Measurements from ENCODE around the gene PTPRN2. TPM values are rescaled to one million over a fixed set of nuclear protein-coding genes. Genes with fewer than 3 reads are reported as not detected.
"Not testable (repeated sequence)": the region's sequence is repeated elsewhere in the genome, so short reads cannot be mapped to it uniquely, and the experiment has no call there.

Gene PTPRN2
- total RNA-seq, 2 experiments from 2014 or later = 7.0 to 7.2 TPM

GRCh38 chr7:158047391-158048059 lies 540.1 kb downstream of the PTPRN2 start:
- Mint-ChIP-seq H3K27ac (no peak overlapping the region), H3K4me3 (no peak overlapping the region), H3K36me3 (ENCODE audit: low read depth) (no peaks in the 10 kb centered on the region), H3K27me3 (ENCODE audit: low read depth) (no peaks in the 10 kb centered on the region), H3K9me3 (ENCODE audit: insufficient read depth) (no peaks in the 10 kb centered on the region), H3K4me1 (ENCODE audit: low read depth) (no peaks in the 10 kb centered on the region)
- no peak for DNase-seq
- POLR2A ChIA-PET = no interaction called here
- CTCF ChIA-PET = no interaction called here
- ATAC-seq = no peak

- H3K4me1 Mint-ChIP-seq (ENCODE audit: low read depth); H3K36me3 Mint-ChIP-seq (ENCODE audit: low read depth); POLR2A ChIA-PET; DNase-seq; ATAC-seq; H3K4me3 Mint-ChIP-seq; H3K9me3 Mint-ChIP-seq (ENCODE audit: insufficient read depth); H3K27me3 Mint-ChIP-seq (ENCODE audit: low read depth); H3K27ac Mint-ChIP-seq; CTCF ChIA-PET: not testable (repeated sequence)
Measured at GRCh38 chr7:158046246-158046645, 541.4 kb downstream of the PTPRN2 start.

- Mint-ChIP-seq H3K36me3 (ENCODE audit: low read depth) (no peaks in the 10 kb centered on the region), H3K27me3 (ENCODE audit: low read depth) (no peaks in the 10 kb centered on the region), H3K4me1 (ENCODE audit: low read depth) (no peaks in the 10 kb centered on the region), H3K9me3 (ENCODE audit: insufficient read depth) (peaks cover 6% of the 10 kb centered on the region), H3K27ac (no peak overlapping the region), H3K4me3 (no peak overlapping the region)
- ATAC-seq (no peak), DNase-seq (no peak)
- CTCF ChIA-PET = no interaction called here
- POLR2A ChIA-PET = no interaction called here
Measured at GRCh38 chr7:158044482-158044823, 543.2 kb downstream of the PTPRN2 start.

- Mint-ChIP-seq H3K36me3 (ENCODE audit: low read depth) (no peaks in the 10 kb centered on the region), H3K27me3 (ENCODE audit: low read depth) (no peaks in the 10 kb centered on the region), H3K27ac (no peak overlapping the region), H3K4me1 (ENCODE audit: low read depth) (no peaks in the 10 kb centered on the region), H3K4me3 (no peak overlapping the region), H3K9me3 (ENCODE audit: insufficient read depth) (peaks cover 11% of the 10 kb centered on the region)
- ChIA-PET CTCF (no interaction called here), POLR2A (no interaction called here)
- ATAC-seq = no peak
- no peak for DNase-seq
Measured at GRCh38 chr7:158043551-158044481, 543.8 kb downstream of the PTPRN2 start.

GRCh38 chr7:158042156-158042880 lies 545.3 kb downstream of the PTPRN2 start:
- Mint-ChIP-seq H3K4me1 (ENCODE audit: low read depth) (no peaks in the 10 kb centered on the region), H3K27me3 (ENCODE audit: low read depth) (no peaks in the 10 kb centered on the region), H3K4me3 (no peak overlapping the region), H3K27ac (no peak overlapping the region), H3K9me3 (ENCODE audit: insufficient read depth) (peaks cover 15% of the 10 kb centered on the region), H3K36me3 (ENCODE audit: low read depth) (no peaks in the 10 kb centered on the region)
- no peak for ATAC-seq
- DNase-seq = no peak
- CTCF ChIA-PET = no interaction called here
- POLR2A ChIA-PET = no interaction called here

GRCh38 chr7:158040199-158040598 lies 547.4 kb downstream of the PTPRN2 start:
- Mint-ChIP-seq H3K4me1 (ENCODE audit: low read depth) (no peaks in the 10 kb centered on the region), H3K27me3 (ENCODE audit: low read depth) (no peaks in the 10 kb centered on the region), H3K27ac (no peak overlapping the region), H3K36me3 (ENCODE audit: low read depth) (no peaks in the 10 kb centered on the region), H3K9me3 (ENCODE audit: insufficient read depth) (peaks cover 15% of the 10 kb centered on the region), H3K4me3 (no peak overlapping the region)
- CTCF ChIA-PET = no interaction called here
- DNase-seq (no peak), ATAC-seq (no peak)
- POLR2A ChIA-PET = no interaction called here

- Mint-ChIP-seq H3K27ac (no peak overlapping the region), H3K4me3 (no peak overlapping the region), H3K9me3 (ENCODE audit: insufficient read depth) (peaks cover 15% of the 10 kb centered on the region), H3K4me1 (ENCODE audit: low read depth) (no peaks in the 10 kb centered on the region), H3K27me3 (ENCODE audit: low read depth) (no peaks in the 10 kb centered on the region), H3K36me3 (ENCODE audit: low read depth) (no peaks in the 10 kb centered on the region)
- CTCF ChIA-PET = no interaction called here
- ATAC-seq (no peak), DNase-seq (no peak)
- POLR2A ChIA-PET = no interaction called here
Measured at GRCh38 chr7:158039270-158039669, 548.4 kb downstream of the PTPRN2 start.

GRCh38 chr7:158037211-158037610 lies 550.4 kb downstream of the PTPRN2 start:
- Mint-ChIP-seq H3K27me3 (ENCODE audit: low read depth) (no peaks in the 10 kb centered on the region), H3K9me3 (ENCODE audit: insufficient read depth) (peaks cover 24% of the 10 kb centered on the region), H3K27ac (no peak overlapping the region), H3K4me3 (no peak overlapping the region), H3K36me3 (ENCODE audit: low read depth) (peaks cover 2% of the 10 kb centered on the region), H3K4me1 (ENCODE audit: low read depth) (no peaks in the 10 kb centered on the region)
- DNase-seq (no peak), ATAC-seq (no peak)
- CTCF ChIA-PET = no interaction called here
- POLR2A ChIA-PET = no interaction called here

- H3K4me3 Mint-ChIP-seq = no peak overlapping the region
- no peaks in the 10 kb centered on the region for H3K27me3 Mint-ChIP-seq (ENCODE audit: low read depth)
Measured at GRCh38 chr7:158035343-158035742, 552.3 kb downstream of the PTPRN2 start.

GRCh38 chr7:158034571-158034970 lies 553.1 kb downstream of the PTPRN2 start:
- no peak overlapping the region for H3K4me3 Mint-ChIP-seq
- no peaks in the 10 kb centered on the region for H3K4me1 Mint-ChIP-seq (ENCODE audit: low read depth)
- CTCF ChIA-PET = no interaction called here
- DNase-seq (no peak), ATAC-seq (no peak)
- H3K36me3 Mint-ChIP-seq (ENCODE audit: low read depth) = peaks cover 2% of the 10 kb centered on the region
- POLR2A ChIA-PET = no interaction called here
- H3K27ac Mint-ChIP-seq = no peak overlapping the region
- no peaks in the 10 kb centered on the region for H3K27me3 Mint-ChIP-seq (ENCODE audit: low read depth)
- H3K9me3 Mint-ChIP-seq (ENCODE audit: insufficient read depth) = peaks cover 19% of the 10 kb centered on the region

More at GRCh38 chr7:158035343-158035742, 552.3 kb downstream of the PTPRN2 start:
- CTCF ChIA-PET = no interaction called here
- Mint-ChIP-seq H3K4me1 (ENCODE audit: low read depth) (no peaks in the 10 kb centered on the region), H3K36me3 (ENCODE audit: low read depth) (peaks cover 2% of the 10 kb centered on the region), H3K27ac (no peak overlapping the region), H3K9me3 (ENCODE audit: insufficient read depth) (peaks cover 24% of the 10 kb centered on the region)
- DNase-seq = no peak
- POLR2A ChIA-PET = no interaction called here
- ATAC-seq = no peak

GRCh38 chr7:158033925-158034324 lies 553.7 kb downstream of the PTPRN2 start:
- H3K4me3 Mint-ChIP-seq; H3K27ac Mint-ChIP-seq; H3K4me1 Mint-ChIP-seq (ENCODE audit: low read depth); H3K27me3 Mint-ChIP-seq (ENCODE audit: low read depth); DNase-seq; POLR2A ChIA-PET; CTCF ChIA-PET; H3K36me3 Mint-ChIP-seq (ENCODE audit: low read depth); ATAC-seq: not testable (repeated sequence)
- H3K9me3 Mint-ChIP-seq (ENCODE audit: insufficient read depth) = peaks cover 14% of the 10 kb centered on the region

- H3K27me3 Mint-ChIP-seq (ENCODE audit: low read depth) = no peaks in the 10 kb centered on the region
Measured at GRCh38 chr7:158033196-158033595, 554.4 kb downstream of the PTPRN2 start.

More at GRCh38 chr7:158033196-158033595, 554.4 kb downstream of the PTPRN2 start:
- H3K9me3 Mint-ChIP-seq (ENCODE audit: insufficient read depth) = peaks cover 13% of the 10 kb centered on the region
- DNase-seq (no peak), ATAC-seq (no peak)
- ChIA-PET POLR2A (no interaction called here), CTCF (no interaction called here)
- H3K4me1 Mint-ChIP-seq (ENCODE audit: low read depth) = no peaks in the 10 kb centered on the region
- H3K27ac Mint-ChIP-seq = no peak overlapping the region
- no peak overlapping the region for H3K4me3 Mint-ChIP-seq
- H3K36me3 Mint-ChIP-seq (ENCODE audit: low read depth) = peaks cover 2% of the 10 kb centered on the region

Measured in activated CD8-positive, alpha-beta T cell treated with anti-CD3 and anti-CD28 coated beads, Interleukin-2, amount 10 ng/mL, durations not matched to agents 7 days and 5 days (primary cell).